HepG2 (cell line): ENCODE measurements around the gene EVA1A. TPM values are rescaled to one million over a fixed set of nuclear protein-coding genes. Genes with fewer than 3 reads are reported as not detected.
A peak's percentile ranks its signal among the peaks of the same experiment; 100 is the strongest.

ENCODE experiments used
- ATF4 ChIP-seq, 2 experiments: fragments of 450-650 bp in 1 of 2; sonication (generic) in 1 of 2; formaldehyde crosslinking; IDR thresholded peaks; 2 replicates each; pipeline versions ENCODE4 v1.5.0 to v1.8.0; 2020 to 2022; ENCODE audit warnings: mild to moderate bottlenecking in 1 of 2, missing genetic modification reagents in 1 of 2
- ATF7 ChIP-seq, 2 experiments: fragments of 450-650 bp in 1 of 2; sonication (generic) in 1 of 2; formaldehyde crosslinking in 1 of 2; IDR thresholded peaks; 2 replicates each; pipeline versions ENCODE4 v1.4.0 to v1.6.1; 2016 to 2020; ENCODE audit warnings: antibody characterized with exemption in 1 of 2, mild to moderate bottlenecking in 1 of 2, missing genetic modification reagents in 1 of 2
- CEBPG ChIP-seq: IDR thresholded peaks from 2 replicates; pipeline ENCODE4 v1.6.1; 2016
- EP300 ChIP-seq, 3 experiments: sonication (generic) in 1 of 3; formaldehyde crosslinking in 1 of 3; IDR thresholded peaks; 2 replicates each; pipeline versions ENCODE4 v1.5.1 to v1.6.1; 2011 to 2020; ENCODE audit warnings: low read depth in 2 of 3, low read length in 2 of 3, borderline replicate concordance in 1 of 3, improper control_type of control experiment in 1 of 3, mild to moderate bottlenecking in 1 of 3, missing genetic modification reagents in 1 of 3, moderate library complexity in 1 of 3
- GATAD1 ChIP-seq: IDR thresholded peaks from 2 replicates; pipeline ENCODE4 v1.6.1; 2016; ENCODE audit warnings: missing genetic modification reagents, missing compliant biosample characterization
- HBP1 ChIP-seq: IDR thresholded peaks from 2 replicates; pipeline ENCODE4 v1.6.1; 2016; ENCODE audit warnings: low read depth, control low read depth
- HHEX ChIP-seq: IDR thresholded peaks from 2 replicates; pipeline ENCODE4 v1.6.1; 2016; ENCODE audit warnings: control low read depth
- HMG20A ChIP-seq: IDR thresholded peaks from 2 replicates; pipeline ENCODE4 v1.6.1; 2016; ENCODE audit warnings: borderline replicate concordance
- HNF4A ChIP-seq: sonication (generic); formaldehyde crosslinking; IDR thresholded peaks from 2 replicates; pipeline ENCODE4 v1.4.0; 2020; ENCODE audit warnings: missing genetic modification reagents
- MAX ChIP-seq: IDR thresholded peaks from 2 replicates; pipeline ENCODE4 v1.6.1; 2012; ENCODE audit warnings: inconsistent platforms
- MEIS2 ChIP-seq: sonication (generic); formaldehyde crosslinking; IDR thresholded peaks from 2 replicates; pipeline ENCODE4 v1.9.0; 2021; ENCODE audit warnings: mild to moderate bottlenecking, missing genetic modification reagents
- MTERF4 ChIP-seq: sonication (generic); formaldehyde crosslinking; IDR thresholded peaks from 2 replicates; pipeline ENCODE4 v1.8.0; 2023; ENCODE audit warnings: mild to moderate bottlenecking, missing genetic modification reagents
- RAD21 ChIP-seq: fragments of 450-650 bp; formaldehyde crosslinking; IDR thresholded peaks from 2 replicates; pipeline ENCODE4 v1.5.0; 2020; ENCODE audit warnings: mild to moderate bottlenecking
- SNRNP70 ChIP-seq: fragments of 200-400 bp; formaldehyde crosslinking; IDR thresholded peaks from 2 replicates; pipeline ENCODE4 v1.6.1; 2017; ENCODE audit warnings: mild to moderate bottlenecking, low read depth, low read length, moderate library complexity
- SRSF1 ChIP-seq: fragments of 200-400 bp; formaldehyde crosslinking; optimal IDR thresholded peaks from 2 replicates; pipeline ENCODE3; 2017; ENCODE audit warnings: mild to moderate bottlenecking, low read depth, low read length, moderate library complexity
- STAT5B ChIP-seq: sonication (generic); formaldehyde crosslinking; IDR thresholded peaks from 2 replicates; pipeline ENCODE4 v1.4.0; 2020; ENCODE audit warnings: missing genetic modification reagents
- U2AF1 ChIP-seq: fragments of 200-400 bp; formaldehyde crosslinking; optimal IDR thresholded peaks from 2 replicates; pipeline ENCODE3; 2017; ENCODE audit warnings: mild to moderate bottlenecking, low read depth, low read length
- ZNF143 ChIP-seq: sonication (generic); formaldehyde crosslinking; IDR thresholded peaks from 2 replicates; pipeline ENCODE4 v1.4.0; 2020; ENCODE audit warnings: missing genetic modification reagents
- ZNF343 ChIP-seq: sonication (generic); formaldehyde crosslinking; IDR thresholded peaks from 2 replicates; pipeline ENCODE4 v1.4.0; 2020; ENCODE audit warnings: mild to moderate bottlenecking, missing genetic modification reagents
- ZNF512B ChIP-seq: sonication (generic); formaldehyde crosslinking; IDR thresholded peaks from 2 replicates; pipeline ENCODE4 v1.5.1; 2020; ENCODE audit warnings: missing genetic modification reagents, mild to moderate bottlenecking, borderline replicate concordance
- ZNF670 ChIP-seq: sonication (generic); formaldehyde crosslinking; IDR thresholded peaks from 2 replicates; pipeline ENCODE4 v1.8.0; 2022; ENCODE audit warnings: mild to moderate bottlenecking, missing genetic modification reagents, borderline replicate concordance
- ZNF780A ChIP-seq: sonication (generic); formaldehyde crosslinking; IDR thresholded peaks from 2 replicates; pipeline ENCODE4 v1.8.0; 2022; ENCODE audit warnings: mild to moderate bottlenecking, missing genetic modification reagents, moderate library complexity
- ZNF792 ChIP-seq: IDR thresholded peaks from 2 replicates; pipeline ENCODE4 v1.6.1; 2016
- polyA plus RNA-seq, 8 experiments: library from polyadenylated mRNA; depleted of rRNA in 3 of 8; stranded (reverse) in 7 of 8; unstranded in 1 of 8; fragments of >200 nt; fragmentation: Illumina TruSeq in 4 of 8; extraction: Trizol in 4 of 8; gene quantifications; 2 replicates each; pipeline versions ENCODE4 v1.2.1 to v1.2.3, GENCODE V29; 2011 to 2016; ENCODE audit warnings: low read depth in 4 of 8, missing spikeins in 1 of 8, mixed read lengths in 1 of 8; ENCODE audit not compliant: insufficient read depth in 1 of 8
- total RNA-seq, 5 experiments: library from RNA; depleted of rRNA; stranded (reverse); fragments of >200 nt; fragmentation: Illumina TruSeq; extraction: Trizol; gene quantifications; 2 replicates each; pipeline ENCODE4 v1.2.3, GENCODE V29; 2016; ENCODE audit warnings: low read depth in 1 of 5

EVA1A gene
- total and polyA plus RNA-seq, 2 of the 13 experiments (the other 11 are each of a cell fraction or from before 2014, with no cell fraction given): 57.5 to 57.8 TPM

- TF ChIP-seq ATF7 (IDR thresholded peaks at IDR 0.05): no peak
- TF ChIP-seq ATF7 (CRISPR knock-in tag; IDR thresholded peaks at IDR 0.05): no peak
- TF ChIP-seq ATF4 (CRISPR knock-in tag; IDR thresholded peaks at IDR 0.05): peak in 1 of 2 experiments; percentile 51; a peak in 1 of 4 replicates
- peak; percentile 44; the same call in 1 of the 2 replicates for TF ChIP-seq MAX
- peak; percentile 60 for TF ChIP-seq CEBPG (CRISPR knock-in tag)
- no peak for TF ChIP-seq STAT5B (CRISPR knock-in tag)
- peak; percentile 79 for TF ChIP-seq HNF4A (CRISPR knock-in tag)
- TF ChIP-seq SRSF1: no peak
- no peak for TF ChIP-seq HHEX
- no peak; the same call in 1 of the 2 replicates for TF ChIP-seq ZNF143 (CRISPR knock-in tag)
- TF ChIP-seq ZNF780A (CRISPR knock-in tag): 0 out of 2 replicates have a peak, but pooled peaks have one; percentile 41
- peak; percentile 32; the same call in 1 of the 2 replicates for TF ChIP-seq HMG20A (CRISPR knock-in tag)
- no peak for TF ChIP-seq ZNF512B
- TF ChIP-seq MTERF4 (CRISPR knock-in tag): peak; percentile 31; the same call in 1 of the 2 replicates
- no peak for TF ChIP-seq RAD21 (CRISPR knock-in tag)
- peak; percentile 11; the same call in 1 of the 2 replicates for TF ChIP-seq ZNF670 (CRISPR knock-in tag)
- TF ChIP-seq ZNF792 (CRISPR knock-in tag): 0 out of 2 replicates have a peak, but pooled peaks have one; percentile 22
- TF ChIP-seq HBP1 (CRISPR knock-in tag): 0 out of 2 replicates have a peak, but pooled peaks have one; percentile 31
- no peak for TF ChIP-seq ZNF343
- peak in 1 of 2 experiments; percentile 46; a peak in 1 of 4 replicates for TF ChIP-seq EP300 (IDR thresholded peaks at IDR 0.05; ENCODE audit: low read depth in 2 of 2, low read length in 2 of 2)
- TF ChIP-seq EP300 (CRISPR knock-in tag; IDR thresholded peaks at IDR 0.05; ENCODE audit: borderline replicate concordance): peak; percentile 17; the same call in 1 of the 2 replicates
- TF ChIP-seq GATAD1 (CRISPR knock-in tag): no peak; the same call in 1 of the 2 replicates
- no peak for TF ChIP-seq U2AF1
- TF ChIP-seq MEIS2: peak; percentile 48; the same call in 1 of the 2 replicates
- TF ChIP-seq SNRNP70: no peak
Observed at GRCh38 chr2:75518638-75519465, 41.9 kb downstream of the EVA1A start (continued).
